NB4 (cell line): ENCODE data around the gene USP21.

Source experiments
- DNase-seq: peaks from one replicate; pipeline ENCODE4 v3.0.0; 2010; ENCODE audit warnings: low read depth
- H3K4me3 ChIP-seq: one replicate; pipeline ENCODE4 v1.5.1; 2011; ENCODE audit warnings: mild to moderate bottlenecking, low read depth, low read length, moderate library complexity
- MYC ChIP-seq: IDR thresholded peaks from 2 replicates; pipeline ENCODE4 v1.6.1; 2011; ENCODE audit warnings: low read depth, low read length
- POLR2A ChIP-seq: IDR thresholded peaks from 2 replicates; pipeline ENCODE4 v1.6.1; 2011; ENCODE audit warnings: mild to moderate bottlenecking; ENCODE audit not compliant: insufficient read length; ENCODE audit errors: extremely low read depth
- TF ChIP-seq, protein P1 (sequence below): IDR thresholded peaks from one replicate; pipeline ENCODE4 v1.5.1; 2012; ENCODE audit warnings: low read depth, low read length
- TF ChIP-seq, protein P2 (sequence below): IDR thresholded peaks from 2 replicates; pipeline ENCODE4 v1.6.1; 2011; ENCODE audit warnings: low read depth, low read length

Gene USP21

GRCh38 chr1:161198897-161199431 lies 39.7 kb downstream of the USP21 start, which contains the start of gene ADAMTS4:
TSS of gene ADAMTS4 (minus strand) at chr1:161199054. CDS start at chr1:161198627, 427 bp downstream.
- DNase-seq = no peak
- no peak within 1 kb of the TSS for H3K4me3 ChIP-seq
- TF ChIP-seq, protein P1, sequence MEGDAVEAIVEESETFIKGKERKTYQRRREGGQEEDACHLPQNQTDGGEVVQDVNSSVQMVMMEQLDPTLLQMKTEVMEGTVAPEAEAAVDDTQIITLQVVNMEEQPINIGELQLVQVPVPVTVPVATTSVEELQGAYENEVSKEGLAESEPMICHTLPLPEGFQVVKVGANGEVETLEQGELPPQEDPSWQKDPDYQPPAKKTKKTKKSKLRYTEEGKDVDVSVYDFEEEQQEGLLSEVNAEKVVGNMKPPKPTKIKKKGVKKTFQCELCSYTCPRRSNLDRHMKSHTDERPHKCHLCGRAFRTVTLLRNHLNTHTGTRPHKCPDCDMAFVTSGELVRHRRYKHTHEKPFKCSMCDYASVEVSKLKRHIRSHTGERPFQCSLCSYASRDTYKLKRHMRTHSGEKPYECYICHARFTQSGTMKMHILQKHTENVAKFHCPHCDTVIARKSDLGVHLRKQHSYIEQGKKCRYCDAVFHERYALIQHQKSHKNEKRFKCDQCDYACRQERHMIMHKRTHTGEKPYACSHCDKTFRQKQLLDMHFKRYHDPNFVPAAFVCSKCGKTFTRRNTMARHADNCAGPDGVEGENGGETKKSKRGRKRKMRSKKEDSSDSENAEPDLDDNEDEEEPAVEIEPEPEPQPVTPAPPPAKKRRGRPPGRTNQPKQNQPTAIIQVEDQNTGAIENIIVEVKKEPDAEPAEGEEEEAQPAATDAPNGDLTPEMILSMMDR = no peak
- TF ChIP-seq MYC (no peak), POLR2A (no peak)
- TF ChIP-seq, protein P2, sequence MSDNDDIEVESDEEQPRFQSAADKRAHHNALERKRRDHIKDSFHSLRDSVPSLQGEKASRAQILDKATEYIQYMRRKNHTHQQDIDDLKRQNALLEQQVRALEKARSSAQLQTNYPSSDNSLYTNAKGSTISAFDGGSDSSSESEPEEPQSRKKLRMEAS = no peak

- no peak for DNase-seq
- TF ChIP-seq, protein P2 = no peak
- TF ChIP-seq MYC = no peak
- TF ChIP-seq, protein P1 = no peak
- H3K4me3 ChIP-seq = no peak overlapping the region
These were observed 40.3 kb downstream of the USP21 start for GRCh38 chr1:161199506-161200139.

- H3K4me3 ChIP-seq = no peak overlapping the region
- TF ChIP-seq, protein P1 = no peak
- TF ChIP-seq MYC (no peak), POLR2A (no peak)
- TF ChIP-seq, protein P2 = no peak
- DNase-seq = peak; percentile 34
These were observed 41.2 kb downstream of the USP21 start for GRCh38 chr1:161200421-161200991.

DNA sequence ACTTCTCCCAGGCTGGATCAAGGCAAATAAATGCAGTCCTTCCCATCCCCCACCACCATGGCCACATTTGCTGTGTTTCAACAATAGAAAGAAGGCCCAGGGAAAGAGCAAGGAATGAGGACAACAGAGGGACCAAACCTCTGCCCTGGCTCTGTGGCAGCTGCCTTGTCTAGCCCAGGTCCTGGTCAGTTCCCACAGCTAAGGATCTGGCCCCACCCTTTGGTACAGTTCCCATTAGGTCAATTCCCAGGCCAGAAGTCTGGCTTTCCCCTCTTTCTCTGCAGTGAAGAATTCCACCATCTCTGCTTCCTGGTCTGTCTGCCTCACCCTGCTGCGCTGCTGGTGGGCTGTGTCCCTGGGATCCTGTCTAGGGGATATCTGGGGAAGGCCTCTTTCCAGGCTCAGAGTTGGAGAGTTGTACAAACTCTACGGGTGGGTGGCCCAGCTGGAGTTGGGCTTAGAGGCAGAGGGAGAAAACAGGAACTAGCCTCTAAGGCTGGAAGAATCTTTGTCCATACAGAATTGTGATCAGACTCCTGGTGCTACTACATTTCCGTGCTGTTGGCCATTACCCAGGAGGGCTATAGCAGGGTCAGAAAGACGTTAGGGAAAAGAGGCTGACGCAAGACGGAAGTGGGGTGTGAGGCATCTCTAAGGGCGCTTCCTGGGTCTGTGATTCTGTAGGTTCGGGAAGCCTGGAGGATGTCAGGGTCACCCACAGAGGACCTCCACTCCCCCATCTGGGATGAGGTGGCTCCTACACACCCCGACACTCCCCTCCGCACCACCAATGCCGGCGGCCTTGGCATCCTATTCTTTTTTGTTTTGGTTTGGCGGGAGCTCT lies 41.9 kb downstream of the USP21 start:
- peak overlapping the region; percentile 86 for H3K4me3 ChIP-seq
- TF ChIP-seq, protein P1 = no peak
- peak; percentile 10; the same call in 1 of the 2 replicates for TF ChIP-seq MYC
- TF ChIP-seq, protein P2 = no peak
- TF ChIP-seq POLR2A = peak; percentile 19
- peak; percentile 83 for DNase-seq

- DNase-seq = peak; percentile 99
- peak within 1 kb of the TSS; percentile 86 for H3K4me3 ChIP-seq
- TF ChIP-seq POLR2A = peak; percentile 77
- TF ChIP-seq, protein P1 = peak; percentile 34
- TF ChIP-seq, protein P2 = peak; percentile 63; the same call in 1 of the 2 replicates
- TF ChIP-seq MYC = peak; percentile 54
These were observed 42.8 kb downstream of the USP21 start, which contains the start of gene NDUFS2 for GRCh38 chr1:161201836-161202712. TSS of gene NDUFS2 (plus strand) at chr1:161202367. CDS start at chr1:161202386, 19 bp downstream.
